ENCODE data around the gene SCGB1D2. TPM values are rescaled to one million over a fixed set of nuclear protein-coding genes. Genes with fewer than 3 reads are reported as not detected.
"Not testable (repeated sequence)": the region's sequence is repeated elsewhere in the genome, so short reads cannot be mapped to it uniquely, and the experiment has no call there.

SCGB1D2 gene
- total and polyA plus RNA-seq, 10 of the 15 experiments (the other 5 are each of a cell fraction or from before 2014, with no cell fraction given) = 0.48 TPM; not detected in 9

GRCh38 chr11:62205441-62205840, 36.6 kb upstream of the SCGB1D2 start:
- ChIA-PET SMC1A (ENCODE audit: uncharacterized antibody, unreplicated experiment) (no interaction called here), POLR2A (no interaction called here), RAD21 (ENCODE audit: unreplicated experiment) (no interaction called here), CTCF (interaction anchor here (0.6 to 1.4 kb wide), 2 partner anchors 34 to 439 kb away, joined by 3 to 4 read pairs; no protein-coding TSS in a partner anchor)
- H3K27ac ChIP-seq (ENCODE audit: control insufficient read depth, insufficient read depth) = no peak overlapping the region
- no peak overlapping the region for H3K9ac ChIP-seq (ENCODE audit: control insufficient read depth, insufficient read depth, low read length)
- H3K4me1 ChIP-seq (ENCODE audit: control insufficient read depth, insufficient read depth, low read length) = no peaks in the 10 kb centered on the region
- H3K4me3 ChIP-seq = no peak overlapping the region
- no peaks in the 10 kb centered on the region for H4K20me1 ChIP-seq (ENCODE audit: control insufficient read depth, insufficient read depth)
- 71% methylated on average over 7 of the region's 7 CpGs for WGBS (ENCODE audit: insufficient coverage, insufficient replicate concordance, low lambda C conversion rate, missing lambda C conversion rate)
- DNase-seq (ENCODE audit: low read depth, low spot score) (no peak), FAIRE-seq (no peak), ATAC-seq (no peak)
- intact Hi-C loops (cut with micrococcal nuclease; ENCODE audit: unreplicated experiment) (no loop called here), in situ Hi-C loops (cut with MboI) (no loop called here)
- no TSS peak for BruUV-seq (replicated peaks)
- TF ChIP-seq RFX5 (IDR thresholded peaks at IDR 0.05; ENCODE audit: low read depth, low read length) (no peak), TBL1XR1 (IDR thresholded peaks at IDR 0.05; ENCODE audit: low read depth, low read length) (no peak), CBX5 (IDR thresholded peaks at IDR 0.05; ENCODE audit: low read depth) (no peak), FOXK2 (IDR thresholded peaks at IDR 0.05) (no peak), RB1 (IDR thresholded peaks at IDR 0.05; ENCODE audit: borderline replicate concordance) (no peak), CREM (IDR thresholded peaks at IDR 0.05; ENCODE audit: low read depth) (no peak)
- TF ChIP-seq, protein P1, sequence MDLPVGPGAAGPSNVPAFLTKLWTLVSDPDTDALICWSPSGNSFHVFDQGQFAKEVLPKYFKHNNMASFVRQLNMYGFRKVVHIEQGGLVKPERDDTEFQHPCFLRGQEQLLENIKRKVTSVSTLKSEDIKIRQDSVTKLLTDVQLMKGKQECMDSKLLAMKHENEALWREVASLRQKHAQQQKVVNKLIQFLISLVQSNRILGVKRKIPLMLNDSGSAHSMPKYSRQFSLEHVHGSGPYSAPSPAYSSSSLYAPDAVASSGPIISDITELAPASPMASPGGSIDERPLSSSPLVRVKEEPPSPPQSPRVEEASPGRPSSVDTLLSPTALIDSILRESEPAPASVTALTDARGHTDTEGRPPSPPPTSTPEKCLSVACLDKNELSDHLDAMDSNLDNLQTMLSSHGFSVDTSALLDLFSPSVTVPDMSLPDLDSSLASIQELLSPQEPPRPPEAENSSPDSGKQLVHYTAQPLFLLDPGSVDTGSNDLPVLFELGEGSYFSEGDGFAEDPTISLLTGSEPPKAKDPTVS (IDR thresholded peaks at IDR 0.05; ENCODE audit: low read depth, low read length) = no peak
- no peaks in the 10 kb centered on the region for H3K79me2 ChIP-seq (ENCODE audit: control insufficient read depth, insufficient read depth, low read length)
- no peaks in the 10 kb centered on the region for H3K9me3 ChIP-seq (replicated peaks; ENCODE audit: control insufficient read depth, insufficient read depth, low read length)
- H3K36me3 ChIP-seq (ENCODE audit: control insufficient read depth in 2 of 2, insufficient read depth in 2 of 2, low read length in 1 of 2) = no peaks in the 10 kb centered on the region
- no peaks in the 10 kb centered on the region; a peak in 1 of 4 replicates for H3K27me3 ChIP-seq (replicated peaks in 1 of 2; ENCODE audit: control insufficient read depth in 2 of 2, insufficient read depth in 2 of 2, low read length in 1 of 2)
- no peak overlapping the region for H2AFZ ChIP-seq (ENCODE audit: control insufficient read depth, low read depth, low read length)
- H3K4me2 ChIP-seq (ENCODE audit: control insufficient read depth, insufficient read depth) = no peak overlapping the region

GRCh38 chr11:62206276-62207066, 35.6 kb upstream of the SCGB1D2 start:
- 30% methylated on average over 12 of the region's 12 CpGs for WGBS (ENCODE audit: insufficient coverage, insufficient replicate concordance, low lambda C conversion rate, missing lambda C conversion rate)
- H3K4me3 ChIP-seq; H3K79me2 ChIP-seq (ENCODE audit: control insufficient read depth, insufficient read depth, low read length); H3K36me3 ChIP-seq (ENCODE audit: control insufficient read depth in 2 of 2, insufficient read depth in 2 of 2, low read length in 1 of 2); intact Hi-C loops (cut with micrococcal nuclease; ENCODE audit: unreplicated experiment); H3K9ac ChIP-seq (ENCODE audit: control insufficient read depth, insufficient read depth, low read length); H3K27me3 ChIP-seq (replicated peaks in 1 of 2; ENCODE audit: control insufficient read depth in 2 of 2, insufficient read depth in 2 of 2, low read length in 1 of 2); H3K27ac ChIP-seq (ENCODE audit: control insufficient read depth, insufficient read depth); H4K20me1 ChIP-seq (ENCODE audit: control insufficient read depth, insufficient read depth); H2AFZ ChIP-seq (ENCODE audit: control insufficient read depth, low read depth, low read length); BruUV-seq (replicated peaks); H3K9me3 ChIP-seq (replicated peaks; ENCODE audit: control insufficient read depth, insufficient read depth, low read length); in situ Hi-C loops (cut with MboI); DNase-seq (ENCODE audit: low read depth, low spot score); ATAC-seq; FAIRE-seq; RAD21 ChIA-PET (ENCODE audit: unreplicated experiment); H3K4me2 ChIP-seq (ENCODE audit: control insufficient read depth, insufficient read depth); POLR2A ChIA-PET; H3K4me1 ChIP-seq (ENCODE audit: control insufficient read depth, insufficient read depth, low read length): not testable (repeated sequence)
- SMC1A ChIA-PET (ENCODE audit: uncharacterized antibody, unreplicated experiment) = interaction anchor here (1.0 kb wide), 1 partner anchor 19 kb away, joined by 3 read pairs; no protein-coding TSS in a partner anchor
- CTCF ChIA-PET = interaction anchor here (0.6 to 1.6 kb wide), 3 partner anchors 34 to 438 kb away, joined by 3 to 4 read pairs (median 4); no protein-coding TSS in a partner anchor
